Neutrophil (primary cell): ENCODE results near the gene MAG.

Source experiments
- H3K27ac ChIP-seq: fragments of 200-600 bp; sonication (generic); 2 replicates; pipeline ENCODE4 v1.5.1; 2016; ENCODE audit warnings: mild to moderate bottlenecking, moderate library complexity
- H3K27me3 ChIP-seq: fragments of 200-600 bp; sonication (generic); 2 replicates; pipeline ENCODE4 v1.6.0; 2016; ENCODE audit warnings: mild to moderate bottlenecking
- H3K36me3 ChIP-seq: fragments of 200-600 bp; sonication (generic); 2 replicates; pipeline ENCODE4 v1.5.1; 2017
- H3K4me1 ChIP-seq, 2 experiments: fragments of 200-600 bp in 1 of 2; sonication (generic) in 1 of 2; 1 replicate in 1 of 2; 2 replicates in 1 of 2; pipeline versions ENCODE4 v1.5.1 to v1.6.1; 2013 to 2016; ENCODE audit warnings: low read depth in 1 of 2, low read length in 1 of 2, mild to moderate bottlenecking in 1 of 2, moderate library complexity in 1 of 2; ENCODE audit not compliant: control insufficient read depth in 1 of 2, insufficient read depth in 1 of 2
- H3K4me3 ChIP-seq, 2 experiments: fragments of 200-600 bp in 1 of 2; sonication (generic) in 1 of 2; 1 replicate in 1 of 2; 2 replicates in 1 of 2; pipeline ENCODE4 v1.5.1; 2013 to 2016; ENCODE audit warnings: low read depth in 1 of 2, low read length in 1 of 2, mild to moderate bottlenecking in 1 of 2, moderate library complexity in 1 of 2
- H3K9me3 ChIP-seq: fragments of 200-600 bp; sonication (generic); 2 replicates; pipeline ENCODE4 v1.5.1; 2016
- CTCF ChIP-seq: fragments of 200-600 bp; sonication (generic); IDR thresholded peaks from 2 replicates; pipeline ENCODE4 v1.5.1; 2016; ENCODE audit warnings: antibody characterized with exemption

The MAG gene

GRCh38 chr19:35272954-35273649 is 18.9 kb upstream of the MAG start:
- TF ChIP-seq CTCF, result no peak
- Histone ChIP-seq H3K27ac (no peak overlapping the region), H3K4me1 (peaks cover 14 to 18% of the 10 kb centered on the region in 2 experiments), H3K4me3 (no peak overlapping the region), H3K27me3 (no peaks in the 10 kb centered on the region), H3K36me3 (peaks cover 75% of the 10 kb centered on the region), H3K9me3 (no peaks in the 10 kb centered on the region)

- Histone ChIP-seq H3K4me3 (no peak overlapping the region), H3K4me1 (peaks cover 14 to 18% of the 10 kb centered on the region in 2 experiments), H3K9me3 (no peaks in the 10 kb centered on the region), H3K27me3 (no peaks in the 10 kb centered on the region), H3K27ac (no peak overlapping the region), H3K36me3 (peaks cover 81% of the 10 kb centered on the region)
- TF ChIP-seq CTCF, result no peak
Measured at GRCh38 chr19:35273686-35274259, 18.2 kb upstream of the MAG start.

GRCh38 chr19:35274323-35274722 is 17.6 kb upstream of the MAG start:
- no peak overlapping the region for H3K4me3 ChIP-seq
- no peaks in the 10 kb centered on the region for H3K27me3 ChIP-seq
- no peaks in the 10 kb centered on the region for H3K9me3 ChIP-seq
- no peak for TF ChIP-seq CTCF
- no peak overlapping the region for H3K27ac ChIP-seq
- H3K4me1 ChIP-seq, result peaks cover 14 to 18% of the 10 kb centered on the region in 2 experiments
- peaks cover 87% of the 10 kb centered on the region for H3K36me3 ChIP-seq

- H3K9me3 ChIP-seq, result no peaks in the 10 kb centered on the region
- no peak overlapping the region for H3K4me3 ChIP-seq
- no peak for TF ChIP-seq CTCF
- H3K4me1 ChIP-seq, result peaks cover 5% of the 10 kb centered on the region in 2 experiments
- H3K27me3 ChIP-seq, result peaks cover 8% of the 10 kb centered on the region
- no peak overlapping the region for H3K27ac ChIP-seq
- H3K36me3 ChIP-seq, result peaks cover 75% of the 10 kb centered on the region
Measured at GRCh38 chr19:35276706-35277281, 15.2 kb upstream of the MAG start.

GRCh38 chr19:35278578-35279284 is 13.2 kb upstream of the MAG start:
- TF ChIP-seq CTCF, result no peak
- Histone ChIP-seq H3K4me1 (no peaks in the 10 kb centered on the region), H3K27me3 (peaks cover 26% of the 10 kb centered on the region), H3K9me3 (no peaks in the 10 kb centered on the region), H3K27ac (no peak overlapping the region), H3K36me3 (peaks cover 59% of the 10 kb centered on the region), H3K4me3 (no peak overlapping the region)
